C4-2B (cell line): ENCODE measurements around the gene VEGFD.

Experiments used
- ZFX ChIP-seq: fragments of 450-650 bp; IDR thresholded peaks from 2 replicates; pipeline ENCODE4 v1.6.1; 2017
- TF ChIP-seq, protein P1 (sequence below): fragments of 450-650 bp; conservative IDR thresholded peaks from 2 replicates; pipeline ENCODE4 v1.5.1; 2017; ENCODE audit warnings: mild to moderate bottlenecking

DNA sequence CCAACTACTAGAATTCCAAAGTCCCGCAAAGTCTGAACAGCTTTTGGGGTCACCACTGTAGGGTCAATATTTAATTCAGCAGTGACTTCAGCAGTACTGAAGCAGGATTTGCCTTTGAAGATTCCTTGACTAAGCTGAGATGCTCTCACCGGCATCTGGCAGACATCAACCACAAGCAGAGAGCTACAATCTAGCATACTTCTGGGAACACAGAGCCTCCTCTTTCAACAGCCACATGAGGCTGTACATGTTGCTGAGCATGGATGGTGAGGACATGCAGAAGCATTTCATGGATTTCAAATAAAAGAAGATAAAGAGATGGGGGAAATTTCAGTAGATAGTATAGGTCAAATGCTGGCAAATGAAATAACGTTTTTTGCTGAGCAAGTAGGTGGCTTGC is 62.1 kb downstream of the VEGFD start:
- TF ChIP-seq, protein P1, sequence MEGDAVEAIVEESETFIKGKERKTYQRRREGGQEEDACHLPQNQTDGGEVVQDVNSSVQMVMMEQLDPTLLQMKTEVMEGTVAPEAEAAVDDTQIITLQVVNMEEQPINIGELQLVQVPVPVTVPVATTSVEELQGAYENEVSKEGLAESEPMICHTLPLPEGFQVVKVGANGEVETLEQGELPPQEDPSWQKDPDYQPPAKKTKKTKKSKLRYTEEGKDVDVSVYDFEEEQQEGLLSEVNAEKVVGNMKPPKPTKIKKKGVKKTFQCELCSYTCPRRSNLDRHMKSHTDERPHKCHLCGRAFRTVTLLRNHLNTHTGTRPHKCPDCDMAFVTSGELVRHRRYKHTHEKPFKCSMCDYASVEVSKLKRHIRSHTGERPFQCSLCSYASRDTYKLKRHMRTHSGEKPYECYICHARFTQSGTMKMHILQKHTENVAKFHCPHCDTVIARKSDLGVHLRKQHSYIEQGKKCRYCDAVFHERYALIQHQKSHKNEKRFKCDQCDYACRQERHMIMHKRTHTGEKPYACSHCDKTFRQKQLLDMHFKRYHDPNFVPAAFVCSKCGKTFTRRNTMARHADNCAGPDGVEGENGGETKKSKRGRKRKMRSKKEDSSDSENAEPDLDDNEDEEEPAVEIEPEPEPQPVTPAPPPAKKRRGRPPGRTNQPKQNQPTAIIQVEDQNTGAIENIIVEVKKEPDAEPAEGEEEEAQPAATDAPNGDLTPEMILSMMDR, result no peak
- TF ChIP-seq ZFX, result no peak
